Endothelial cell of hepatic sinusoid (primary cell): ENCODE results near the gene PIGN.
"Not testable (repeated sequence)": the region's sequence is repeated elsewhere in the genome, so short reads cannot be mapped to it uniquely, and the experiment has no call there.

Experiments
- in situ Hi-C: cut with HindIII; loops from 2 replicates; pipeline ENCODE4 v1.10.0; 2017; ENCODE audit warnings: low sequenced_read_pairs

Gene PIGN

GRCh38 chr18:62183578-62184195 is 3.2 kb downstream of the PIGN start:
- in situ Hi-C loops: no loop called here

DNA sequence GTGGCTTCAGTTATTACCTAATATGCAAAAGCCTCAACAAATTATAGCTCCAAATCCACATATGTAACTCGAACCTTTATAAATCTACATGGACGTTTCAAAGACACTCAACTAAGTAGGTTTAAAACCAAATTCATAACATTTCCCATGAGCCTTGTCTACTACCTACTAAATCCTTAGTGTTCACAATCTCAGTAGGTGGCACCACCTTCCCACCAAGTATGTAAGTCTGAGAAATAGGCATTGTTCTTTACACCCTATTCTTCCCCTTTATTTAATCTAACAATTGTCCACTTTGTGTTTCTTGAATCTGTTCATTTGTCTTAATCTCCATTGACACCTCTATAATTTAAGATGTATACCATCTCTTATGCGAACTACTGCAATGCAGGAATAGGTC is 4.6 kb downstream of the PIGN start:
- in situ Hi-C loops: no loop called here

DNA sequence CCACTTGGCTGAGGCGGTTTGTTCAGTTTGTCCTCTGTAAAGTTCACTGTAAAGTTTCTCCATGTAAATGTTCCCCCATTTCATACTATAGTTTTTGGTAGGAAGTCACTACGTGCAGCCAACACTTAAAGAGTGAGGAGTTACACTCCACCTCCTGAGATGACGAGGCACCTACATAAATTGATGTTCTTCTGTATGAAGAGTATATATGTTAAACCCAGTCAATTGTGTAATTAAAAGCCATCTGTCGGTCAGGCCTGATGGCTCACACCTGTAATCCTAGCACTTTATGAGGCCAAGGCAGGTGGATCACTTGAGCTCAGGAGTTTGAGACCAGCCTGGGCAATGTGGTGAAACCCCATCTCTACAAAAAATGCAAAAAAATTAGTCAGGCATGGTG is 7.6 kb downstream of the PIGN start:
- in situ Hi-C loops: no loop called here

DNA sequence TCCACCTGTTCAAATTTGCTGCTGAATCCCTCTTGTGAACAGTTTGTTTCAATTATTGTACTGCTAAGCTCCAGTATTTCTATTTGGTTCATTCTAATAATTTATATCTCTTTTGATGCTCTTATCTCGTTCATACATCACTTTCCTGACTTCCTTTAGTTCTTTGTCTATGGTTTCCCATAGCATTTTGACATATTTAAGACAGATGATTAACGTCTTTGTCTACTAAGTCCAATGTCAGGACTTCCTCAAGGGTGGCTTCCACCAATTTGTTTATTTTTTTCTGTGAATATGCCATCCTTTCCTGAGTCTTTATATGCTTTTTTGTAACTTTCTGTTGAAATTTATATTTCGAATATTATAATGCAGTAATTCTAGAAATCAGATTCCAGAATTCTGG is 9.6 kb downstream of the PIGN start:
- in situ Hi-C loops: no loop called here

- in situ Hi-C loops: no loop called here
Measured at GRCh38 chr18:62175521-62175920, 11.3 kb downstream of the PIGN start.

GRCh38 chr18:62172298-62172697 is 14.6 kb downstream of the PIGN start:
- in situ Hi-C loops: no loop called here

GRCh38 chr18:62170857-62171256 is 16.0 kb downstream of the PIGN start:
- in situ Hi-C loops: no loop called here

- in situ Hi-C loops: not testable (repeated sequence)
Measured at GRCh38 chr18:62166524-62166923, 20.3 kb downstream of the PIGN start.

- in situ Hi-C loops: no loop called here
Measured at GRCh38 chr18:62165583-62165982, 21.3 kb downstream of the PIGN start.

- in situ Hi-C loops: no loop called here
Measured at GRCh38 chr18:62164855-62165487, 21.9 kb downstream of the PIGN start.

GRCh38 chr18:62164310-62164709 is 22.5 kb downstream of the PIGN start:
- in situ Hi-C loops: no loop called here

GRCh38 chr18:62157843-62158242 is 29.0 kb downstream of the PIGN start:
- in situ Hi-C loops: no loop called here

- in situ Hi-C loops: no loop called here
Measured at GRCh38 chr18:62152844-62153243, 34.0 kb downstream of the PIGN start.

GRCh38 chr18:62151068-62151771 is 35.6 kb downstream of the PIGN start:
- in situ Hi-C loops: no loop called here

DNA sequence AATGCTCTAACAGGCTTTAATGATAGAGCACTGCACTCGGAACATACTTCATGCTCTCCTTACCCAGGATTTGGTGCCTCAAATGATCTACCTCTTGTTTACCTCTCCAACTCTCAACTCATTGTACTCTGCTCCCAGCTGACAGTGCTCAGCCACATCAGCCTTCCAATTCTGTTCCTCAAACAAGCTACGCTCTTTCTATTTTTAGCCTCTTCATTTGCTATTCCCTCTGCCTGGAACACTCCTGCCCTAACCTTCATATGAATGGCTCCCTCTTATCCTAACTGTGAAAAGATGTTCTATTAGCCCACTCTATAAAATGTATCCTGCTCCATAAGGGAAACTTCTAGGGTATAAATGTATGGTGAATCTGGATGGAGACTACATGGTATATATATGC is 42.5 kb downstream of the PIGN start:
- in situ Hi-C loops: no loop called here

- in situ Hi-C loops: no loop called here
Measured at GRCh38 chr18:62140259-62140658, 46.6 kb downstream of the PIGN start.

GRCh38 chr18:62138461-62139235 is 48.2 kb downstream of the PIGN start:
- in situ Hi-C loops: no loop called here

- in situ Hi-C loops: no loop called here
Measured at GRCh38 chr18:62131301-62131909, 55.5 kb downstream of the PIGN start.

DNA sequence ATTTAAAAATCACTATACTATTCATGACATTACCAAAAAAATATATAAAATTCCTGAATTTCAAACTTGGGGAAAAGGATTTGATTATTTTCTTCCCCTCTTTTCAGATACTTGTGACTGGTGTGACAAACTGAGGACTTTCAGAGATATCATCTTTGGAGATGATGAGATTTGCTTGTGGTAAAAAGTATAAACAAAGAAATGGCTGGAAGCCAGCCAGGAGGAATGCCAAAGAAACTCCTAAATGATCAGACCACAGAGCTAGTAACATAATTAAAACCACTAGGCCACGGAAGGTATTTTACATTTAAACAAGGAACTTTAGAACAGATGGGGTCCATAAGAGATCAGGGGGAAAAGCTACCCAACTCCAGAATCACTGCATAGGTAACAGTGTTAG is 58.7 kb downstream of the PIGN start:
- in situ Hi-C loops: no loop called here

- in situ Hi-C loops: no loop called here
Measured at GRCh38 chr18:62126737-62127136, 60.1 kb downstream of the PIGN start.

GRCh38 chr18:62125702-62126101 is 61.2 kb downstream of the PIGN start:
- in situ Hi-C loops: no loop called here
